ENCODE measurements around the gene EYA4. TPM values are rescaled to one million over a fixed set of nuclear protein-coding genes. Genes with fewer than 3 reads are reported as not detected.
A peak's percentile ranks its signal among the peaks of the same experiment; 100 is the strongest.

Gene EYA4
- polyA plus RNA-seq, 1 of the 3 experiments (the other 2 are of a cell fraction): 0.08 TPM

GRCh38 chr6:133550026-133550425 lies 308.9 kb downstream of the EYA4 start:
- POLR2A ChIA-PET: interaction anchor here (0.8 kb wide), 1 partner anchor 735 kb away, joined by 3 read pairs; no protein-coding TSS in a partner anchor
- H3K4me2 ChIP-seq: no peak overlapping the region
- no peak overlapping the region for H3K9ac ChIP-seq
- no peaks in the 10 kb centered on the region for H4K20me1 ChIP-seq (ENCODE audit: insufficient read depth)
- H3K36me3 ChIP-seq (replicated peaks in 1 of 2; ENCODE audit: control insufficient read depth in 1 of 2, insufficient read depth in 2 of 2, low read length in 1 of 2): no peaks in the 10 kb centered on the region
- H3K4me3 ChIP-seq (ENCODE audit: low read depth in 2 of 2, low read length in 1 of 2): no peak overlapping the region
- CTCF ChIA-PET: interaction anchor here (1.2 to 2.0 kb wide), 4 partner anchors 19 to 1020 kb away, joined by 4 to 6 read pairs (median 4); no protein-coding TSS in a partner anchor
- 0 out of 4 replicates have a peak, but pooled peaks cover 0 to 5% of the 10 kb centered on the region in 2 experiments for H3K4me1 ChIP-seq (ENCODE audit: control insufficient read depth in 1 of 2, insufficient read depth in 2 of 2, low read depth in 1 of 2, low read length in 1 of 2)
- no peak overlapping the region for H3K27ac ChIP-seq (ENCODE audit: low read depth in 2 of 2, low read length in 1 of 2)
- H2AFZ ChIP-seq (ENCODE audit: low read depth): no peak overlapping the region
- H3K9me3 ChIP-seq: no peaks in the 10 kb centered on the region
- TF ChIP-seq SIN3A (IDR thresholded peaks at IDR 0.05; ENCODE audit: borderline replicate concordance, low read depth, low read length): no peak
- no peak for TF ChIP-seq CHD2 (IDR thresholded peaks at IDR 0.05; ENCODE audit: low read length, partially characterized antibody)
- TF ChIP-seq YY1 (IDR thresholded peaks at IDR 0.05; ENCODE audit: low read depth): no peak
- no peak for TF ChIP-seq REST (IDR thresholded peaks at IDR 0.05; ENCODE audit: low read depth, low read length)
- TF ChIP-seq TAF1 (IDR thresholded peaks at IDR 0.05; ENCODE audit: borderline replicate concordance, low read depth, low read length): no peak
- no peaks in the 10 kb centered on the region for H3K27me3 ChIP-seq (ENCODE audit: insufficient read depth)
- 5% methylated on average over 2 of the region's 2 CpGs for WGBS (ENCODE audit: low lambda C conversion rate)
- H3K79me2 ChIP-seq (ENCODE audit: insufficient read depth): no peaks in the 10 kb centered on the region
- H3F3A ChIP-seq (replicated peaks; ENCODE audit: insufficient read depth): peaks cover 3% of the 10 kb centered on the region
- no peak for DNase-seq
- H3K9me2 ChIP-seq: no peaks in the 10 kb centered on the region

GRCh38 chr6:133551436-133551835 lies 310.3 kb downstream of the EYA4 start:
- Histone ChIP-seq H3K27me3 (ENCODE audit: insufficient read depth) (no peaks in the 10 kb centered on the region), H3K36me3 (replicated peaks in 1 of 2; ENCODE audit: control insufficient read depth in 1 of 2, insufficient read depth in 2 of 2, low read length in 1 of 2) (no peaks in the 10 kb centered on the region), H3K79me2 (ENCODE audit: insufficient read depth) (no peaks in the 10 kb centered on the region), H3K4me2 (peak overlapping the region; percentile 36; the same call in 1 of the 2 replicates), H3K4me1 (ENCODE audit: control insufficient read depth in 1 of 2, insufficient read depth in 2 of 2, low read depth in 1 of 2, low read length in 1 of 2) (0 out of 4 replicates have a peak, but pooled peaks cover 0 to 5% of the 10 kb centered on the region in 2 experiments), H4K20me1 (ENCODE audit: insufficient read depth) (no peaks in the 10 kb centered on the region), H3F3A (replicated peaks; ENCODE audit: insufficient read depth) (peaks cover 3% of the 10 kb centered on the region), H3K27ac (ENCODE audit: low read depth in 2 of 2, low read length in 1 of 2) (no peak overlapping the region), H3K4me3 (ENCODE audit: low read depth in 2 of 2, low read length in 1 of 2) (no peak overlapping the region), H3K9me2 (no peaks in the 10 kb centered on the region), H2AFZ (ENCODE audit: low read depth) (no peak overlapping the region), H3K9ac (no peak overlapping the region), H3K9me3 (no peaks in the 10 kb centered on the region)
- POLR2A ChIA-PET: no interaction called here
- no peak for DNase-seq
- 6% methylated on average over 3 of the region's 3 CpGs for WGBS (ENCODE audit: low lambda C conversion rate)
- CTCF ChIA-PET: interaction anchor here (0.9 to 2.0 kb wide), 6 partner anchors 11 to 1021 kb away, joined by 3 to 10 read pairs (median 4); no protein-coding TSS in a partner anchor
- no peak for TF ChIP-seq REST (IDR thresholded peaks at IDR 0.05; ENCODE audit: low read depth, low read length)
- no peak for TF ChIP-seq MAX (IDR thresholded peaks at IDR 0.05; ENCODE audit: low read depth)
- no peak for TF ChIP-seq MEF2A (IDR thresholded peaks at IDR 0.05; ENCODE audit: borderline replicate concordance, low read depth)
- TF ChIP-seq RCOR1 (IDR thresholded peaks at IDR 0.05; ENCODE audit: low read length): no peak
- TF ChIP-seq GATA2 (CRISPR knock-in tag; IDR thresholded peaks at IDR 0.05): no peak
- TF ChIP-seq USF2 (IDR thresholded peaks at IDR 0.05; ENCODE audit: borderline replicate concordance, low read depth, low read length): no peak
- no peak for TF ChIP-seq SIN3A (IDR thresholded peaks at IDR 0.05; ENCODE audit: borderline replicate concordance, low read depth, low read length)
- TF ChIP-seq NRF1 (IDR thresholded peaks at IDR 0.05; ENCODE audit: low read depth, low read length): no peak
- TF ChIP-seq FOSL2 (IDR thresholded peaks at IDR 0.05; ENCODE audit: borderline replicate concordance, low read depth): no peak
- no peak for TF ChIP-seq SMC3 (IDR thresholded peaks at IDR 0.05; ENCODE audit: low read depth, low read length)
- no peak for TF ChIP-seq NFIC (IDR thresholded peaks at IDR 0.05; ENCODE audit: borderline replicate concordance)
- TF ChIP-seq ZBTB33 (IDR thresholded peaks at IDR 0.05; ENCODE audit: borderline replicate concordance, low read depth): no peak
